ENCODE data around the gene ERCC6L2.
A peak's percentile ranks its signal among the peaks of the same experiment; 100 is the strongest.

The ERCC6L2 gene

GRCh38 chr9:95834281-95834907, 41.1 kb upstream of the ERCC6L2 start:
- TF ChIP-seq, protein P1, sequence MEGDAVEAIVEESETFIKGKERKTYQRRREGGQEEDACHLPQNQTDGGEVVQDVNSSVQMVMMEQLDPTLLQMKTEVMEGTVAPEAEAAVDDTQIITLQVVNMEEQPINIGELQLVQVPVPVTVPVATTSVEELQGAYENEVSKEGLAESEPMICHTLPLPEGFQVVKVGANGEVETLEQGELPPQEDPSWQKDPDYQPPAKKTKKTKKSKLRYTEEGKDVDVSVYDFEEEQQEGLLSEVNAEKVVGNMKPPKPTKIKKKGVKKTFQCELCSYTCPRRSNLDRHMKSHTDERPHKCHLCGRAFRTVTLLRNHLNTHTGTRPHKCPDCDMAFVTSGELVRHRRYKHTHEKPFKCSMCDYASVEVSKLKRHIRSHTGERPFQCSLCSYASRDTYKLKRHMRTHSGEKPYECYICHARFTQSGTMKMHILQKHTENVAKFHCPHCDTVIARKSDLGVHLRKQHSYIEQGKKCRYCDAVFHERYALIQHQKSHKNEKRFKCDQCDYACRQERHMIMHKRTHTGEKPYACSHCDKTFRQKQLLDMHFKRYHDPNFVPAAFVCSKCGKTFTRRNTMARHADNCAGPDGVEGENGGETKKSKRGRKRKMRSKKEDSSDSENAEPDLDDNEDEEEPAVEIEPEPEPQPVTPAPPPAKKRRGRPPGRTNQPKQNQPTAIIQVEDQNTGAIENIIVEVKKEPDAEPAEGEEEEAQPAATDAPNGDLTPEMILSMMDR (conservative IDR thresholded peaks at IDR 0.05; ENCODE audit: low read depth, low read length), result no peak
- H3K4me3 ChIP-seq (ENCODE audit: low read depth, low read length), result no peak overlapping the region
- peak; percentile 80 for DNase-seq (ENCODE audit: low read depth)

GRCh38 chr9:95835393-95835792, 40.1 kb upstream of the ERCC6L2 start:
- no peak overlapping the region for H3K4me3 ChIP-seq (ENCODE audit: low read depth, low read length)
- TF ChIP-seq, protein P1 (conservative IDR thresholded peaks at IDR 0.05; ENCODE audit: low read depth, low read length), result no peak
- no peak for DNase-seq (ENCODE audit: low read depth)

GRCh38 chr9:95836072-95836471, 39.4 kb upstream of the ERCC6L2 start:
- TF ChIP-seq, protein P1 (conservative IDR thresholded peaks at IDR 0.05; ENCODE audit: low read depth, low read length), result no peak
- no peak overlapping the region for H3K4me3 ChIP-seq (ENCODE audit: low read depth, low read length)
- DNase-seq (ENCODE audit: low read depth), result peak; percentile 70

- TF ChIP-seq, protein P1 (conservative IDR thresholded peaks at IDR 0.05; ENCODE audit: low read depth, low read length), result no peak
- no peak overlapping the region for H3K4me3 ChIP-seq (ENCODE audit: low read depth, low read length)
- no peak for DNase-seq (ENCODE audit: low read depth)
Observed at GRCh38 chr9:95839012-95839411, 36.5 kb upstream of the ERCC6L2 start.

GRCh38 chr9:95840074-95840473, 35.4 kb upstream of the ERCC6L2 start:
- DNase-seq (ENCODE audit: low read depth), result peak; percentile 29
- no peak overlapping the region for H3K4me3 ChIP-seq (ENCODE audit: low read depth, low read length)
- TF ChIP-seq, protein P1 (conservative IDR thresholded peaks at IDR 0.05; ENCODE audit: low read depth, low read length), result no peak

- no peak for DNase-seq (ENCODE audit: low read depth)
- TF ChIP-seq, protein P1 (conservative IDR thresholded peaks at IDR 0.05; ENCODE audit: low read depth, low read length), result no peak
Observed at GRCh38 chr9:95841377-95841776, 34.1 kb upstream of the ERCC6L2 start.

GRCh38 chr9:95845751-95846150, 29.7 kb upstream of the ERCC6L2 start:
- H3K4me3 ChIP-seq (ENCODE audit: low read depth, low read length), result no peak overlapping the region
- no peak for DNase-seq (ENCODE audit: low read depth)

More at GRCh38 chr9:95841377-95841776, 34.1 kb upstream of the ERCC6L2 start:
- H3K4me3 ChIP-seq (ENCODE audit: low read depth, low read length), result no peak overlapping the region

More at GRCh38 chr9:95845751-95846150, 29.7 kb upstream of the ERCC6L2 start:
- TF ChIP-seq, protein P1 (conservative IDR thresholded peaks at IDR 0.05; ENCODE audit: low read depth, low read length), result no peak

Measured in choroid plexus epithelial cell (primary cell).